ENCODE results near the gene PTGIS.

DNA sequence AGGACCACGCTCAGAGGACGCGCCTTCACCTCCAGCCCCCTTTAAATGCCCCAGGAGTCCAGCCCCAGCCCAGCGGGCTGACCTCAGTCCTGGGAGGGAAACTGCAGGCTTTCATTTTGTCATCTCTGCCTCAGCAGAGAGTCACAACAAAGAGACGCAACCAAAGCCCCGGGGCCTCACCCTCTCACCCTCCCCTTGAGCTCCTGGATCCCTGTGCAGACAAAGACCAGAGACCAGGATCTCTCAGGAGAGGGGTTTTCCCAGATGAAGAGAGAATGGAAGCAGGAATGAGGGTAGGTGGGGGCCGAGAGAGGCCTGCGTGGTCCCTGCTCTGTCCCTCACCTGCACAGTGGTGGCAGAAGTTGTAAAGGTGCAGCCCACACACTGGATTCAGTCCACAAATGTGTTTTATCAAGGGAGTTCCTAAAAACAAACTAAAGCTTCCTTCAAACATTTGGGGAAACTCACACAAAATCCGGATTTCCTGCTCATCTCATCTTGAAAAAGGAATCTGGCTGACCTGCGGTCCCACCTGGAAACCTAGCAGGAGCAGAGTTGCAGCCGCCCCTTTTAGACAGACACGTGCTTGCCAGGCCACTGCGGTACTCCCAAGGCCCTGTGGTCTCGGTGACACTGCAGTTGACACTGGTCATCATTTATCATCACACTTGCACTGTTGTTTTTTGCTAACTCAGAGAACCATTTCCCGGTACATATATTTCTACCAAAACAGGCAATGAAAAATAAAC lies 27.1 kb downstream of the PTGIS start:
- TF ChIP-seq, protein P1, sequence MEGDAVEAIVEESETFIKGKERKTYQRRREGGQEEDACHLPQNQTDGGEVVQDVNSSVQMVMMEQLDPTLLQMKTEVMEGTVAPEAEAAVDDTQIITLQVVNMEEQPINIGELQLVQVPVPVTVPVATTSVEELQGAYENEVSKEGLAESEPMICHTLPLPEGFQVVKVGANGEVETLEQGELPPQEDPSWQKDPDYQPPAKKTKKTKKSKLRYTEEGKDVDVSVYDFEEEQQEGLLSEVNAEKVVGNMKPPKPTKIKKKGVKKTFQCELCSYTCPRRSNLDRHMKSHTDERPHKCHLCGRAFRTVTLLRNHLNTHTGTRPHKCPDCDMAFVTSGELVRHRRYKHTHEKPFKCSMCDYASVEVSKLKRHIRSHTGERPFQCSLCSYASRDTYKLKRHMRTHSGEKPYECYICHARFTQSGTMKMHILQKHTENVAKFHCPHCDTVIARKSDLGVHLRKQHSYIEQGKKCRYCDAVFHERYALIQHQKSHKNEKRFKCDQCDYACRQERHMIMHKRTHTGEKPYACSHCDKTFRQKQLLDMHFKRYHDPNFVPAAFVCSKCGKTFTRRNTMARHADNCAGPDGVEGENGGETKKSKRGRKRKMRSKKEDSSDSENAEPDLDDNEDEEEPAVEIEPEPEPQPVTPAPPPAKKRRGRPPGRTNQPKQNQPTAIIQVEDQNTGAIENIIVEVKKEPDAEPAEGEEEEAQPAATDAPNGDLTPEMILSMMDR (IDR thresholded peaks at IDR 0.05): no peak
- TF ChIP-seq POLR2A (IDR thresholded peaks at IDR 0.05): no peak

Measured in Peyer's patch (tissue), 4 donors.